ENCODE results near the gene PPP1R16B.

- no peak for TF ChIP-seq RFX5 (IDR thresholded peaks at IDR 0.05)
- TF ChIP-seq EP300 (IDR thresholded peaks at IDR 0.05), result no peak
- no peak for TF ChIP-seq CTCF (IDR thresholded peaks at IDR 0.05)
- TF ChIP-seq MAX (IDR thresholded peaks at IDR 0.05), result no peak
- TF ChIP-seq JUN (IDR thresholded peaks at IDR 0.05), result no peak
- TF ChIP-seq REST (IDR thresholded peaks at IDR 0.05), result no peak
- no peak for TF ChIP-seq CBX2 (IDR thresholded peaks at IDR 0.05; ENCODE audit: borderline replicate concordance, low read depth)
- no peak for TF ChIP-seq FOSB (CRISPR knock-in tag; IDR thresholded peaks at IDR 0.05)
- no peak for TF ChIP-seq KDM1A (IDR thresholded peaks at IDR 0.05; ENCODE audit: low read depth)
Measured at GRCh38 chr20:38889792-38890496, 84.4 kb downstream of the PPP1R16B start.

Data from A549 (cell line).